GM23248 (cell line): ENCODE data around the gene ADAM33. TPM values are rescaled to one million over a fixed set of nuclear protein-coding genes. Genes with fewer than 3 reads are reported as not detected.

Source experiments
- DNase-seq: peaks from one replicate; pipeline ENCODE4 v3.0.0-alpha.2; 2015
- H2AFZ ChIP-seq: fragments of 200-600 bp; sonication (generic); 2 replicates; pipeline ENCODE4 v1.6.1; 2016; ENCODE audit warnings: antibody characterized with exemption
- H3F3A ChIP-seq: fragments of 200-600 bp; sonication (generic); 2 replicates; pipeline ENCODE4 v1.6.1; 2016; ENCODE audit warnings: mild to moderate bottlenecking, antibody characterized with exemption, mixed run types; ENCODE audit not compliant: insufficient read depth
- H3K27ac ChIP-seq: fragments of 200-600 bp; sonication (generic); 2 replicates; pipeline ENCODE4 v1.5.1; 2016; ENCODE audit warnings: mild to moderate bottlenecking
- H3K27me3 ChIP-seq: fragments of 200-600 bp; sonication (generic); replicated peaks from 2 replicates; pipeline ENCODE4 v1.6.1; 2016; ENCODE audit warnings: mild to moderate bottlenecking; ENCODE audit not compliant: insufficient read depth
- H3K36me3 ChIP-seq: fragments of 200-600 bp; sonication (generic); 2 replicates; pipeline ENCODE4 v1.6.1; 2016; ENCODE audit warnings: low read depth, mild to moderate bottlenecking
- H3K4me1 ChIP-seq: fragments of 200-600 bp; sonication (generic); 2 replicates; pipeline ENCODE4 v1.6.1; 2016; ENCODE audit warnings: mild to moderate bottlenecking; ENCODE audit not compliant: insufficient read depth
- H3K4me2 ChIP-seq: fragments of 200-600 bp; sonication (generic); one replicate; pipeline ENCODE4 v1.6.1; 2016; ENCODE audit warnings: mild to moderate bottlenecking; ENCODE audit not compliant: unreplicated experiment
- H3K4me3 ChIP-seq: fragments of 200-600 bp; sonication (generic); 2 replicates; pipeline ENCODE4 v1.5.1; 2016; ENCODE audit warnings: mild to moderate bottlenecking
- H3K79me2 ChIP-seq: fragments of 200-600 bp; sonication (generic); 2 replicates; pipeline ENCODE4 v1.6.1; 2016; ENCODE audit warnings: mild to moderate bottlenecking; ENCODE audit not compliant: insufficient read depth
- H3K9ac ChIP-seq: fragments of 200-600 bp; sonication (generic); 2 replicates; pipeline ENCODE4 v1.6.1; 2016; ENCODE audit warnings: mild to moderate bottlenecking
- H3K9me2 ChIP-seq: fragments of 200-600 bp; sonication (generic); 2 replicates; pipeline ENCODE4 v1.6.1; 2016; ENCODE audit warnings: mixed run types, mild to moderate bottlenecking, moderate library complexity; ENCODE audit not compliant: insufficient read depth
- H3K9me3 ChIP-seq: fragments of 200-600 bp; sonication (generic); one replicate; pipeline ENCODE4 v1.6.1; 2017; ENCODE audit warnings: low read depth
- H4K20me1 ChIP-seq: fragments of 200-600 bp; sonication (generic); 2 replicates; pipeline ENCODE4 v1.6.0; 2016; ENCODE audit not compliant: insufficient read depth
- EZH2 ChIP-seq: fragments of 200-600 bp; sonication (generic); IDR thresholded peaks from 2 replicates; pipeline ENCODE4 v1.6.1; 2018; ENCODE audit warnings: antibody characterized with exemption, mild to moderate bottlenecking; ENCODE audit not compliant: insufficient read depth, poor library complexity, severe bottlenecking
- EZH2phosphoT487 ChIP-seq: fragments of 200-600 bp; sonication (generic); IDR thresholded peaks from 2 replicates; pipeline ENCODE4 v1.6.1; 2018; ENCODE audit warnings: antibody characterized with exemption, moderate library complexity, mild to moderate bottlenecking, low read depth; ENCODE audit not compliant: insufficient read depth
- WGBS, 2 experiments: methylation state at CpG; one replicate each; pipeline ENCODE4 v1.1.6; 2015 to 2017; ENCODE audit warnings: low lambda C conversion rate in 2 of 2, low coverage in 1 of 2; ENCODE audit errors: missing lambda C conversion rate in 2 of 2; 5-methylcytosine and 5-hydroxymethylcytosine counted together
- in situ Hi-C: fragments of 300-500 bp; cut with MboI; formaldehyde crosslinking; loops from 2 replicates; pipeline ENCODE4 v1.15.0; 2020
- polyA plus RNA-seq: library from polyadenylated mRNA; unstranded; fragments of >200 nt; fragmentation: Nextera tagmentation; extraction: Ambion mirVana; gene quantifications from 2 replicates; pipeline ENCODE4 v1.2.1, GENCODE V29; 2016
- total RNA-seq: library from RNA; depleted of rRNA; stranded (reverse); fragments of >200 nt; shearing (Covaris generic); gene quantifications from 2 replicates; pipeline ENCODE4 v1.2.3, GENCODE V29; 2014

The ADAM33 gene
- total and polyA plus RNA-seq, 2 experiments from 2014 or later, result 22.6 to 53.1 TPM

GRCh38 chr20:3702611-3703391 lies 21.0 kb upstream of the ADAM33 start:
- Histone ChIP-seq H3K4me2 (no peak overlapping the region), H3K27ac (no peak overlapping the region), H3K9me3 (no peaks in the 10 kb centered on the region), H3K36me3 (no peaks in the 10 kb centered on the region), H2AFZ (no peak overlapping the region), H3K79me2 (no peaks in the 10 kb centered on the region), H3K9me2 (no peaks in the 10 kb centered on the region), H3K4me3 (no peak overlapping the region), H4K20me1 (no peaks in the 10 kb centered on the region), H3K4me1 (no peaks in the 10 kb centered on the region; the same call in 1 of the 2 replicates), H3F3A (no peaks in the 10 kb centered on the region), H3K27me3 (no peaks in the 10 kb centered on the region), H3K9ac (no peak overlapping the region)
- no peak for DNase-seq
- no peak for TF ChIP-seq EZH2phosphoT487
- in situ Hi-C loops, result no loop called here
- 84 to 90% methylated on average over 11 of the region's 11 CpGs for WGBS, 2 experiments

GRCh38 chr20:3701061-3701998 lies 19.5 kb upstream of the ADAM33 start:
- TF ChIP-seq EZH2phosphoT487, result no peak
- no peak for TF ChIP-seq EZH2
- in situ Hi-C loops, result no loop called here
- Histone ChIP-seq H3K9me3 (no peaks in the 10 kb centered on the region), H3K79me2 (no peaks in the 10 kb centered on the region), H3K9ac (no peak overlapping the region), H3K4me1 (no peaks in the 10 kb centered on the region), H4K20me1 (no peaks in the 10 kb centered on the region), H3K4me3 (no peak overlapping the region), H3K27me3 (no peaks in the 10 kb centered on the region), H3K4me2 (no peak overlapping the region), H3F3A (no peaks in the 10 kb centered on the region), H3K9me2 (no peaks in the 10 kb centered on the region), H3K27ac (no peak overlapping the region), H2AFZ (no peak overlapping the region), H3K36me3 (no peaks in the 10 kb centered on the region)
- WGBS, 2 experiments, result 77 to 78% methylated on average over 13 of the region's 13 CpGs
- DNase-seq, result no peak

- Histone ChIP-seq H3K79me2 (no peaks in the 10 kb centered on the region), H3K4me2 (no peak overlapping the region), H3K27ac (no peak overlapping the region), H4K20me1 (no peaks in the 10 kb centered on the region), H3K36me3 (no peaks in the 10 kb centered on the region), H3K27me3 (no peaks in the 10 kb centered on the region), H3K9me2 (no peaks in the 10 kb centered on the region), H2AFZ (no peak overlapping the region), H3K9ac (no peak overlapping the region), H3K4me1 (no peaks in the 10 kb centered on the region), H3K4me3 (no peak overlapping the region), H3F3A (no peaks in the 10 kb centered on the region), H3K9me3 (no peaks in the 10 kb centered on the region)
- DNase-seq, result no peak
- in situ Hi-C loops, result no loop called here
- WGBS, 2 experiments, result 84 to 87% methylated on average over 12 to 15 of the region's 16 CpGs
- no peak for TF ChIP-seq EZH2
- no peak for TF ChIP-seq EZH2phosphoT487
Measured at GRCh38 chr20:3699037-3699436, 17.2 kb upstream of the ADAM33 start.

- H3K9me2 ChIP-seq, result no peaks in the 10 kb centered on the region
- no peaks in the 10 kb centered on the region for H3K27me3 ChIP-seq
- TF ChIP-seq EZH2phosphoT487 (no peak), EZH2 (no peak)
- H4K20me1 ChIP-seq, result no peaks in the 10 kb centered on the region
- no peaks in the 10 kb centered on the region for H3K4me1 ChIP-seq
- H3K27ac ChIP-seq, result no peak overlapping the region
- no peaks in the 10 kb centered on the region for H3K79me2 ChIP-seq
- whole genome bisulfite sequencing, 2 experiments, result 16 to 18% methylated on average over 6 of the region's 6 CpGs
- no peak overlapping the region for H3K9ac ChIP-seq
- H3K4me2 ChIP-seq, result no peak overlapping the region
- H3K9me3 ChIP-seq, result no peaks in the 10 kb centered on the region
- no peak overlapping the region for H2AFZ ChIP-seq
- H3K36me3 ChIP-seq, result no peaks in the 10 kb centered on the region
- in situ Hi-C loops, result no loop called here
- no peak overlapping the region for H3K4me3 ChIP-seq
- H3F3A ChIP-seq, result no peaks in the 10 kb centered on the region
- peak; percentile 23 for DNase-seq
Measured at GRCh38 chr20:3698591-3699001, 16.8 kb upstream of the ADAM33 start.
